ENCODE data around the gene SLC43A1.
A peak's percentile ranks its signal among the peaks of the same experiment; 100 is the strongest.

SLC43A1 gene

DNA sequence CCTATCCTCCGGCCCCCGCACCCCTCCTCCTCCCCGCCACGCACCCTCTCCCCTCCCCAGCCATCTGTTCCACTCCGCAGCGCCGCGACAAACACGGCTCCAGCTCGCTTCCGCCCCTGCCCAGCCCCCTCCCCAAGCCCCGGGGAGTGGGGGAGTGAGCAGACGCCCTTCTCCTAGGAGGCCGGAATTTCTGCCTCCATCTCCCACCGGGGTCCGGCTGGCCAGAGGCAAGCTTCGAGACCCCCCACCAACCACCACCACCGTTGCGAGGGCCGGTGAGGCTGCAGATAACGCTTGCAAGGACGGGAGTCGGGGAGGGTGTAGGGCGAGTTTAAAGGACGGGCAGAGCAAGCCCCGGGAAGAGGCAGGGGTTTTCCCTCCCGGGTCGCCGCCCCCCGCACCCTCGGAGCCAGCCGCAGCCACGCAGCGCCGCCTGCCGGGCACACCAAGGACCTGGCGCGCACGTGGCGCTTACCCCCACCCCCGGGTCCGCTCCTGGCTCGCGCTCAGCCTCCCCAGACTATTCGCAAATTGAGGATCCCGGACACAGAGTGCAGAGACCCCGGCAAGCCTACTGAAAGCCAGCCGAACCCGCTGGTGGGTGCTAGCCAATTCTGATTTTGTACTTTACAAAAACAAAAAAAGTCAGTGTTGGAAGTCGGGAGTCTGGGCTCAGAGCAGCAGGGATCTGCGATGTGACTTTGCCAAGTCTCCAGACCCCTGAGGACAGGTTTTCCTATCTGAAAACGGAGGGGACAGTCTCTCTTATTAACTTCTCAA is 32.5 kb downstream of the SLC43A1 start:
- TF ChIP-seq POLR2A (IDR thresholded peaks at IDR 0.05; ENCODE audit: low read depth, low read length) (no peak), POLR2AphosphoS5 (IDR thresholded peaks at IDR 0.05; ENCODE audit: low read depth, low read length) (no peak), TAF1 (IDR thresholded peaks at IDR 0.05; ENCODE audit: borderline replicate concordance, low read depth, low read length) (no peak)
- FAIRE-seq = peak; percentile 97
- DNase-seq (ENCODE audit: insufficient read length) = peak; percentile 76

DNA sequence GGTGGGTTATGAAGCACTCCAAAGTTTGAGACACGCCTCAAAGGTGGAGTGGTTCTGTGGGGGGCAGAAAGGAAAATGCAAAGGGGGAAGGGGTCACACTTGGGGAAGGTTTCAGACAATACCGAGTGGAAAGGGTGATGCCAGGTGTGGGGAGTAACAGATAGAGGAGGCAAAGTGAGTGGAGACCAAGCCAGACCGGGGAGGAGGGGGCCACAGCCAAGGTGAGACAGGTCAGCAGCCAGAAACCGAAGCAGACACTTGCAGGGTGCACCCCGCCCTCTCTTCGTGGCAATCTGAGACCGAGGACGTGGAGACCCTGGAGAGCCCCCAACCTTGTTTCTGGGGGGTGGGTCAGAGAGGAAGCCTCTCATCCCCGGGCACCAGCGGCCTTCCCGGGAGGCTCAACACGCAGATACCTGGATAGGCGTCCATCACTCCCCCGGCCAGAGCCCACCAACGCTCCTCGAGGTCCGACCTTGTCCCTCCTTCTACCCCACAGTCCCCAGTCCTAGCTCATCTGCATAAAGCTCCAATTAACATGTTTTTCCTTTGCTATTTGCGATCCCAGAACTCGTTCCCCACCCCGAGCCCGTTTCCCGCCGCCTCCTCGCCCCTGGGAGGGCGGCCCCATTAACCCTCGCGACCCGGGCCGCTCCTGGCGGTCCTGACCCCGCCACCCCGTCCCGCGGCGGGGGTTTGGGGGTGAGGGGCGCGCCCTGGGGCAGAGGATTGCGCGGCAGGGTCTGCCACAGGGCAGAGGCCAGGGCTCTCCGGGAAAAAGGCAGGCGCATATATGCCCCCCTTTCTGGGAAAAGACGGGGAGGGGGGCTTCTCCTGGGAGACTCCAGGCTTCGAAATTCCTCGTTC is 33.4 kb downstream of the SLC43A1 start:
- DNase-seq (ENCODE audit: insufficient read length) (no peak), FAIRE-seq (no peak)
- no peak for TF ChIP-seq POLR2A (IDR thresholded peaks at IDR 0.05; ENCODE audit: low read depth, low read length)
- no peak for TF ChIP-seq TAF1 (IDR thresholded peaks at IDR 0.05; ENCODE audit: borderline replicate concordance, low read depth, low read length)
- no peak for TF ChIP-seq POLR2AphosphoS5 (IDR thresholded peaks at IDR 0.05; ENCODE audit: low read depth, low read length)

DNA sequence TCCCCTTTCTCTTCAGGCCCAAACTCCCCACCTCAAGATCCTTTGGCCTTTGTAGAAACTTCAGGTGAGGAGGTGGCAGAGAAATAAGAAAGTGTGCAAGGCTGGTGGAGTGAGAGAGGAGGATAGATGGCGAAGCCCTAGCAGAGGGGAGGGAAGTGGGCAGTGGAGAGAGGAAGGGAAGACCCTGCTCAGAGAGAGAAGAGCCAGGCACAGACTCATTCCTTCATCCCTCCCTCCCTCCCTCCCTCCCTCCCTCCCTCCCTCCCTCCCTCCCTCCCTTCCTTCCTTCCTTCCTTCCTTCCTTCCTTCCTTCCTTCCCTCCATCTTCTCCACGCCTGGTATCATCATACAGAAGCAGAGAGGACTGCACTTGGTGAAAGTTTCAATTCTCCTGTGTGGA is 34.2 kb downstream of the SLC43A1 start:
- FAIRE-seq (no peak), DNase-seq (ENCODE audit: insufficient read length) (no peak)
- TF ChIP-seq POLR2AphosphoS5 (IDR thresholded peaks at IDR 0.05; ENCODE audit: low read depth, low read length) = no peak
- no peak for TF ChIP-seq POLR2A (IDR thresholded peaks at IDR 0.05; ENCODE audit: low read depth, low read length)
- no peak for TF ChIP-seq TAF1 (IDR thresholded peaks at IDR 0.05; ENCODE audit: borderline replicate concordance, low read depth, low read length)

DNA sequence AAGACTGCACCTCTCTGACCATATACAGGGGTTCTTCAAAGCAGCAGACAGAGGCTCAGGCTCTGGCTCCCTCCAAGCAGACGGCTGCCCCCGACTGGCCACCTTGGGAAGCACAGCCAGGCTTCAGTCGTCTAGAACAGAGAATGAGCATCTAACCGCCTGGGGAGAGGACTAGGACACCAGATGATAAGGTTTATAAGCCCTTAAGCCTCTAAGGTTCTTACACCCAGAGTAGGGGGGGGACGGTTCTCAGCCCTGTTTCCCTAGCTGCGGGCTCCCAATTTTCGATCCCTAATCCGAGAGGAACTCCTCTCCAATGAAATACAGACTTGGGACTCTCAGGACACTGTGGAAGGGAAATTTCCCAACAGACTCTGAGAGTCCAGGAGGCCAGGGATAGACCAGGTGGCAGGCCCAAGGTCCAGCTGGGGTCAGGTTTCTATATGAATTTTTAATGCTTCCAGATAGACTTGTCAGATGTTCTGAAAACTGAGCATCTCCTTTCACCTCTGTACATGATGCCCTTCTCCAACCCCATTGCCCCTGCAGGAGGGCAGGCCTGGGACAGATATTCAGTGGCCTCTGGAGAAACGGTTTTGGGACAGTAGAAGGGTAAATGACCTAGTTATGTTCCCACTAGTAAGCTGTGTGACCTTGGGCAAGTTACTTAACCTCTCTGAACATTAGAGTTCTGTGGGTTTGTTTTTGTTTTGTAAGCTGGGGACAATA is 34.9 kb downstream of the SLC43A1 start:
- FAIRE-seq (peak; percentile 83), DNase-seq (ENCODE audit: insufficient read length) (peak; percentile 66)
- TF ChIP-seq TAF1 (IDR thresholded peaks at IDR 0.05; ENCODE audit: borderline replicate concordance, low read depth, low read length) (no peak), POLR2AphosphoS5 (IDR thresholded peaks at IDR 0.05; ENCODE audit: low read depth, low read length) (no peak)

DNA sequence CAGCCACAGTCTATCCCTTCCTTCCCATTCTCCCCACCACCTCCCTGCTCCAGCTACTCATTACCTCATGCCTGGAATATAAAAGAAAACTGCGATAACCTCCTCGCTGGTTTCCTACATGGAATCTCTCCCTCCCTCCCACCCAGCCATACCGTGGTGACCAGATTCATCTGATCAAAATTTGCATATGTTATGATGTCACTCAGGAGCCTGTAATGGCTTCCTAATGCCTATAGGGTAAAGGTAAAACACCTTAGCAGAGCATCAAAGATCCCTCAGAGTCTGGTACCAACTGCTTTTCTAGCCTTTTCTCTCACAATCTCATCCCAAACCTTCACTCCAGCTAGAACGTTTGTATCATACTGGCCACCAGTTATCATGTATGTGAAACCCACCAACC is 35.6 kb downstream of the SLC43A1 start:
- FAIRE-seq (no peak), DNase-seq (ENCODE audit: insufficient read length) (no peak)
- TF ChIP-seq TAF1 (IDR thresholded peaks at IDR 0.05; ENCODE audit: borderline replicate concordance, low read depth, low read length) (no peak), POLR2AphosphoS5 (IDR thresholded peaks at IDR 0.05; ENCODE audit: low read depth, low read length) (no peak), POLR2A (IDR thresholded peaks at IDR 0.05; ENCODE audit: low read depth, low read length) (no peak)

DNA sequence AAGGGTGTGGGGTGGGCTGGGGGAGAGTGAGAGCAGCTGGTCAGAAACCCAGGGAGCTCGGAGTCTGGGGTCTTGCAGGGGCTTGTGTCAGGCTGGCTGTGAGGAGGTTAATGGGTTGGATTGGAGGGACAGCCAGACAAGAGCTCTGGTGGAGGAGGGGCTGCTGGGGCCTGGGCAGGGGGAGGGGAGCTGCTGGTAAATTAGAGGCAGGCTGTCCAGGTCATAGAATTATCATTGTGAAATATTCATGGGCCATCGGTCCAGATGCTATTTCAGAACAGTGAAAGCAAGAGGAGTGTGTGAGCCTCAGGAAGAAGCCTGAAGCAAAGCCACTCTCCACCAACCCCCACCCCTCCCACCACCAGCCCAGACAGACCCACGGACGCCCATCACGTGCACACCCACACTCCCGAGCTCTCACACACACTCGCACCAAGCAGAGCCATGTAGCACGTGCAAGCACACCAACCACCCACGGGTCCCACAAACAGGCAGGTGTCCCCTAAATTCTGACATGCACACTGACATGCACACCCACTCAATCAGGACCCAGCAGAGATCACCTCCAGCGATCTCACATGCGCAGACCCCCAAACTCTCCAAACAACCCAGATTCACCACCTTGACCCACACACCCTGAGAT is 36.4 kb downstream of the SLC43A1 start:
- FAIRE-seq (peak; percentile 21), DNase-seq (ENCODE audit: insufficient read length) (no peak)
- no peak for TF ChIP-seq POLR2A (IDR thresholded peaks at IDR 0.05; ENCODE audit: low read depth, low read length)
- no peak for TF ChIP-seq TAF1 (IDR thresholded peaks at IDR 0.05; ENCODE audit: borderline replicate concordance, low read depth, low read length)
- no peak for TF ChIP-seq POLR2AphosphoS5 (IDR thresholded peaks at IDR 0.05; ENCODE audit: low read depth, low read length)

DNA sequence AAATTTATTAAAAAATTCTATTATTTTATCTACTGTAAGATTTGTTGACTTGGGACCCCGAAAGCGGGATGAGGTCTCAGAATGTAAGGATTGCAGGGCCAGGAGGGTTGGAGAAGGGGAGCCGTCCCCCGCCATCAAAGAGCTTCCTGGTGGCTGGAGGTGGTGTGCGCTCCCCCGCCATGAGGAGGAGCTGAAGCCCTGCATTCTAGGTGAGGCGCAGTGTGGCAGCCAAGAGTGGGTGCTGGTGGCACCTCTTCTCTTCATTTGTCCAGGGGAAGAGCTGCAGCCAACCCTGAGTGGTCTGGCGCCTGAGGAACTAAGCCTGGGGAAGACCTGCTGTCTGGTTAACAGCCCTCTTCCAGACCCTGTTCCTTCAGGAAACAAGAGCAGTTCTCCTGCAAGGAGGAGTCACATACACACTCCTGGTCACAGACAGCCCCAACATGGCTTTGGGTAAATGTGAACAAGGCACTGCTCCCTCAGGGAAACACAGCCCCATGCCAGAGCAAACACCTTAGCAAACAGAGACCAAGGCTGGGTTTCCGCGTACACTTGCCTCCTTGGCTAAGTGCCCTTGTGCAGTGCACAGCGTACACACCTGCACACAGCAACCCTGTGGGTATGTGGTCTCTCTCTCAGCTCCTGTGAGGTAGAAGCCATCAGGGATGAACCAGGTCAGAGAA is 37.9 kb downstream of the SLC43A1 start:
- no peak for DNase-seq (ENCODE audit: insufficient read length)
- FAIRE-seq = peak; percentile 33
- TF ChIP-seq POLR2AphosphoS5 (IDR thresholded peaks at IDR 0.05; ENCODE audit: low read depth, low read length) (no peak), POLR2A (IDR thresholded peaks at IDR 0.05; ENCODE audit: low read depth, low read length) (no peak), TAF1 (IDR thresholded peaks at IDR 0.05; ENCODE audit: borderline replicate concordance, low read depth, low read length) (no peak)

DNA sequence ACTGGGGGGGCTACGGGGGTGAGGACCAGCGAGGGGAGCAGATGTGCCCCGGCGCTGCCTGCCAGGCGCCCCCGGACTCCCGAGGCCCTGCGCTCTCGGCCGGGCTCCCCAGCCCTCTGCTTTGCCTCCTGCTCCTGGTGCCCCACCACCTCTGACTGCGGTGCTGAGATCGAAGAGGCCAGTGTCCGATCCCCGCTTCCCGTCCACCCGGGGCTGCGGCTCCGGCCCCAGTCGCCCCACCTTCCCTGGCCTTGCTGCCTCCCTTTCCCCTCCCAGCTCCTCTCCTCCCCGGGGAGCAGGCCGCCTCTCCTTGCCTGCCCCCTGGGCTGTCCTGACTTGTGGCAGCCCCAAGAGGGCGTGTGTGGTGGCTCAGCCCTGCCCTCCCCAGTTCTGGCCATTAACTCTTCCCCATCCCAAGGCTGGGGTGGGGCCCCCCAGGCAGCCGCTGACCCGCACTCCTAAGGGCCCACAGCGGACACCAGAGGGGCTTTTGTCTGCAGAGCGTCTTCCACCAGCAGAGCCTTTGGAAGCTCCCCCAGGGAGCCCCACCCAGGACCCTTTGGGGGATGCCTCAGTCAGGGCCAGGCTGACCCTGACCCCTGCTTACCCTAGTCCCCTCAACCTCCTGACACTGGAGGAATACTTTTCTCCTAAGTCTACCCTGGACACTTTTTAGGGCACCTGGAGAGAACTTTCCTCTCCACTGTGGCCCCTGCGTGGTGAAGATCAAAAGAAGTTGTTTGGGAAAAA is 38.6 kb downstream of the SLC43A1 start:
- TF ChIP-seq POLR2A (IDR thresholded peaks at IDR 0.05; ENCODE audit: low read depth, low read length) (no peak), POLR2AphosphoS5 (IDR thresholded peaks at IDR 0.05; ENCODE audit: low read depth, low read length) (no peak)
- DNase-seq (ENCODE audit: insufficient read length) (peak; percentile 73), FAIRE-seq (peak; percentile 92)

DNA sequence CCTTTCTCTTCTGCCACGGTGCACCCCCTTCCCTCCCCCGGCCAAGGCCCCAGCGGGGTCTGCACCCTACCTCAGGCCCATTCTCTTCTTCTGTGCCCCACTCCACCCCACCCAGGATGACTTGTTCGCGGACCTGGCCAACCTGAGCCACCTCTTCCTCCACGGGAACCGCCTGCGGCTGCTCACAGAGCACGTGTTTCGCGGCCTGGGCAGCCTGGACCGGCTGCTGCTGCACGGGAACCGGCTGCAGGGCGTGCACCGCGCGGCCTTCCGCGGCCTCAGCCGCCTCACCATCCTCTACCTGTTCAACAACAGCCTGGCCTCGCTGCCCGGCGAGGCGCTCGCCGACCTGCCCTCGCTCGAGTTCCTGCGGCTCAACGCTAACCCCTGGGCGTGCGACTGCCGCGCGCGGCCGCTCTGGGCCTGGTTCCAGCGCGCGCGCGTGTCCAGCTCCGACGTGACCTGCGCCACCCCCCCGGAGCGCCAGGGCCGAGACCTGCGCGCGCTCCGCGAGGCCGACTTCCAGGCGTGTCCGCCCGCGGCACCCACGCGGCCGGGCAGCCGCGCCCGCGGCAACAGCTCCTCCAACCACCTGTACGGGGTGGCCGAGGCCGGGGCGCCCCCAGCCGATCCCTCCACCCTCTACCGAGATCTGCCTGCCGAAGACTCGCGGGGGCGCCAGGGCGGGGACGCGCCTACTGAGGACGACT is 39.3 kb downstream of the SLC43A1 start:
- FAIRE-seq (peak; percentile 95), DNase-seq (ENCODE audit: insufficient read length) (no peak)

DNA sequence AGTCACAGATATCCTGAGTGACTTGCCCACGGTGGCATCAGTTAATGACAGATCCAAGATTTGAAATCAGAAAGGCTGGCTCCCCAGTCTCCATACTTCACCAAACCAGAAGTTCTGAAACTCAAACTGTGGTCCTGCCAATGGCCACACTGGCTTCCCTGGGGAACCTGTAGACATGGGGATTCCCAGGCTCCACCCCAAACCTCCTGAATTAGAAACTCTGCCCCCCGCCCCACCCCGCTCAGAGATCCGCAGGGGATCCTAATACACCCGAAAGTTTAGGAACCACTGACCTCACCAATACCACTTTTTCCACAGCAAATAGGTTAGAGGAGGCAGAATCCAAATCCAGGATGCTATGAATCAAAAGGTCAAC is 39.8 kb downstream of the SLC43A1 start:
- DNase-seq (ENCODE audit: insufficient read length) (no peak), FAIRE-seq (peak; percentile 42)
- TF ChIP-seq POLR2AphosphoS5 (IDR thresholded peaks at IDR 0.05; ENCODE audit: low read depth, low read length) = no peak
- TF ChIP-seq POLR2A (IDR thresholded peaks at IDR 0.05; ENCODE audit: low read depth, low read length) = no peak
- TF ChIP-seq TAF1 (IDR thresholded peaks at IDR 0.05; ENCODE audit: borderline replicate concordance, low read depth, low read length) = no peak

More for the DNA sequence above, 39.3 kb downstream of the SLC43A1 start:
- no peak for TF ChIP-seq TAF1 (IDR thresholded peaks at IDR 0.05; ENCODE audit: borderline replicate concordance, low read depth, low read length)
